Esophagus muscularis mucosa (tissue), 3 donors: ENCODE data around the gene ARFGAP3.

Experiments
- POLR2A ChIP-seq: fragments of 450-650 bp; IDR thresholded peaks from one replicate; pipeline ENCODE4 v1.6.1; 2017; ENCODE audit warnings: antibody characterized with exemption, moderate library complexity, mild to moderate bottlenecking, low read depth
- POLR2AphosphoS5 ChIP-seq, 2 donors: sonication (generic); formaldehyde crosslinking; IDR thresholded peaks; one replicate each; pipeline ENCODE4 v1.6.1; 2017; ENCODE audit warnings: antibody characterized with exemption in 2 of 2
- TF ChIP-seq, protein P1 (sequence below), 3 experiments: fragments of 200-600 bp in 2 of 3; fragments of 450-650 bp in 1 of 3; sonication (generic) in 2 of 3; IDR thresholded peaks; one replicate each; pipeline ENCODE4 v1.5.1; 2017 to 2019; ENCODE audit warnings: antibody characterized with exemption in 3 of 3, mild to moderate bottlenecking in 2 of 3, moderate library complexity in 1 of 3

DNA sequence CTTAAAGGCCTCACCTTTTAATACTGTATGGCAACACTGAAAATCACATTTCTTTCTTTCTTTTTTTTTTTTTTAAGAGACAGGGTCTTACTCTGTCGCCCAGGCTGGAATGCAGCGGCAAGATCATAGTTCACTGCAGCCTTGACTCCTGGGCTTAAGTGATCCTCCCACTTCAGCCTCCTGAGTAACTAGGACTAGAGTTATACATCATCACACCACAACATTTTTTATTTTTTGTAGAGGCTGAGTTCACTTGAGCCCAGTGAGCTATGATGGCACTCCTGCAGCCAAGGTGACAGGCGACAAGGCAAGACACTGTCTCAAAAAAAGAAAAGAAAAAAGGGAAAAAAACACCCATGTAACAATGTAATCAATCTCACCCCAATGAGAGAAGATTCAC lies 10.0 kb downstream of the ARFGAP3 start:
- no peak for TF ChIP-seq POLR2AphosphoS5 (IDR thresholded peaks at IDR 0.05)
- TF ChIP-seq, protein P1, sequence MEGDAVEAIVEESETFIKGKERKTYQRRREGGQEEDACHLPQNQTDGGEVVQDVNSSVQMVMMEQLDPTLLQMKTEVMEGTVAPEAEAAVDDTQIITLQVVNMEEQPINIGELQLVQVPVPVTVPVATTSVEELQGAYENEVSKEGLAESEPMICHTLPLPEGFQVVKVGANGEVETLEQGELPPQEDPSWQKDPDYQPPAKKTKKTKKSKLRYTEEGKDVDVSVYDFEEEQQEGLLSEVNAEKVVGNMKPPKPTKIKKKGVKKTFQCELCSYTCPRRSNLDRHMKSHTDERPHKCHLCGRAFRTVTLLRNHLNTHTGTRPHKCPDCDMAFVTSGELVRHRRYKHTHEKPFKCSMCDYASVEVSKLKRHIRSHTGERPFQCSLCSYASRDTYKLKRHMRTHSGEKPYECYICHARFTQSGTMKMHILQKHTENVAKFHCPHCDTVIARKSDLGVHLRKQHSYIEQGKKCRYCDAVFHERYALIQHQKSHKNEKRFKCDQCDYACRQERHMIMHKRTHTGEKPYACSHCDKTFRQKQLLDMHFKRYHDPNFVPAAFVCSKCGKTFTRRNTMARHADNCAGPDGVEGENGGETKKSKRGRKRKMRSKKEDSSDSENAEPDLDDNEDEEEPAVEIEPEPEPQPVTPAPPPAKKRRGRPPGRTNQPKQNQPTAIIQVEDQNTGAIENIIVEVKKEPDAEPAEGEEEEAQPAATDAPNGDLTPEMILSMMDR (IDR thresholded peaks at IDR 0.05) = no peak
- no peak for TF ChIP-seq POLR2A
